A549 (cell line): ENCODE data around the gene BCL11B. TPM values are rescaled to one million over a fixed set of nuclear protein-coding genes. Genes with fewer than 3 reads are reported as not detected.

Experiments used
- ATAC-seq, 2 experiments: fragments of 200-7000 bp in 1 of 2; fragments of >200 bp in 1 of 2; cut with Nextera tagmentation in 1 of 2; cut with Tn5 transposase in 1 of 2; 3 replicates each; pipeline versions ENCODE4 v1.8.0 to v1.9.1; 2018 to 2020; ENCODE audit warnings: mild to moderate bottlenecking in 1 of 2, moderate library complexity in 1 of 2
- CTCF ChIA-PET: fragments of 300-600 bp; sonication (Branson Sonifier 250); formaldehyde crosslinking; extraction: SDS; loops from one replicate; lab custom pipeline; 2021; ENCODE audit warnings: antibody characterized with exemption, inconsistent platforms; lab: Yijun Ruan, JAX
- POLR2A ChIA-PET: fragments of 350-600 bp; formaldehyde crosslinking; extraction: SDS; loops from one replicate; lab custom pipeline; 2021; ENCODE audit warnings: antibody characterized with exemption, inconsistent platforms; lab: Yijun Ruan, JAX
- DNase-seq, 2 experiments: peaks; one replicate each; pipeline versions ENCODE4 v3.0.0 to v3.0.0-alpha.2; 2011 to 2016; ENCODE audit warnings: low read depth in 1 of 2, low spot score in 1 of 2
- FAIRE-seq: peaks from 2 replicates; lab custom pipeline; 2011; peaks lifted over from hg19 to GRCh38; lab: Jason Lieb, UNC
- H3K27ac ChIP-seq, 2 experiments: fragments of >200 bp; sonication (Bioruptor Twin); formaldehyde crosslinking; 3 replicates each; pipeline ENCODE4 v1.5.1; 2016 to 2017
- H3K4me1 ChIP-seq: fragments of >200 bp; sonication (Bioruptor Twin); formaldehyde crosslinking; 3 replicates; pipeline ENCODE4 v1.6.1; 2016
- H3K4me2 ChIP-seq: fragments of >200 bp; sonication (Bioruptor Twin); formaldehyde crosslinking; 3 replicates; pipeline ENCODE4 v1.6.1; 2016
- H3K4me3 ChIP-seq: fragments of >200 bp; sonication (Bioruptor Twin); formaldehyde crosslinking; 3 replicates; pipeline ENCODE4 v1.5.1; 2016
- H3K9me3 ChIP-seq: fragments of >200 bp; sonication (Bioruptor Twin); formaldehyde crosslinking; 3 replicates; pipeline ENCODE4 v1.6.1; 2016
- BCL3 ChIP-seq: fragments of >200 bp; sonication (Bioruptor Twin); formaldehyde crosslinking; IDR thresholded peaks from 3 replicates; pipeline ENCODE4 v1.6.1; 2016
- CEBPB ChIP-seq, 2 experiments: fragments of >200 bp in 1 of 2; sonication (Bioruptor Twin) in 1 of 2; formaldehyde crosslinking in 1 of 2; IDR thresholded peaks; 2 replicates each; pipeline ENCODE4 v1.6.1; 2012 to 2016
- E2F6 ChIP-seq: IDR thresholded peaks from 2 replicates; pipeline ENCODE4 v1.6.1; 2012; ENCODE audit warnings: low read depth, borderline replicate concordance
- EHF ChIP-seq: fragments of 250-450 bp; sonication (Bioruptor Pico); IDR thresholded peaks from 2 replicates; pipeline ENCODE4 v1.5.0; 2020; ENCODE audit warnings: mild to moderate bottlenecking
- EHMT2 ChIP-seq: fragments of 200-600 bp; sonication (generic); IDR thresholded peaks from 2 replicates; pipeline ENCODE4 v1.6.1; 2016; ENCODE audit warnings: antibody characterized with exemption, low read depth, mild to moderate bottlenecking, moderate library complexity
- FOXS1 ChIP-seq: fragments of 250-450 bp; sonication (Bioruptor Pico); IDR thresholded peaks from 2 replicates; pipeline ENCODE4 v1.5.0; 2020; ENCODE audit warnings: mild to moderate bottlenecking, moderate library complexity
- HDAC2 ChIP-seq: fragments of 200-600 bp; sonication (generic); IDR thresholded peaks from 2 replicates; pipeline ENCODE4 v1.6.1; 2016
- HOXB13 ChIP-seq: fragments of 250-450 bp; sonication (Bioruptor Pico); IDR thresholded peaks from 2 replicates; pipeline ENCODE4 v1.5.0; 2020; ENCODE audit warnings: low read depth, mild to moderate bottlenecking, moderate library complexity
- HOXB5 ChIP-seq: fragments of 250-450 bp; sonication (Bioruptor Pico); IDR thresholded peaks from 2 replicates; pipeline ENCODE4 v1.5.0; 2020; ENCODE audit warnings: mild to moderate bottlenecking, moderate library complexity
- JUN ChIP-seq, 2 experiments: fragments of >200 bp; sonication (Bioruptor Twin); formaldehyde crosslinking; IDR thresholded peaks; 2 replicates in 1 of 2; 3 replicates in 1 of 2; pipeline ENCODE4 v1.6.1; 2016 to 2017
- MAFK ChIP-seq: fragments of 450-650 bp; IDR thresholded peaks from 2 replicates; pipeline ENCODE4 v1.6.1; 2014; ENCODE audit not compliant: partially characterized antibody
- MAX ChIP-seq: IDR thresholded peaks from 2 replicates; pipeline ENCODE4 v1.6.1; 2012
- MAZ ChIP-seq: fragments of 150-350 bp; IDR thresholded peaks from 2 replicates; pipeline ENCODE4 v1.6.1; 2014; ENCODE audit warnings: antibody characterized with exemption, low read depth, low read length, borderline replicate concordance
- NPAS2 ChIP-seq: fragments of 250-450 bp; sonication (Bioruptor Pico); IDR thresholded peaks from 2 replicates; pipeline ENCODE4 v1.8.0; 2022; ENCODE audit warnings: mild to moderate bottlenecking, moderate library complexity, borderline replicate concordance
- POLR2A ChIP-seq: IDR thresholded peaks from 2 replicates; pipeline ENCODE4 v1.6.1; 2012; ENCODE audit warnings: mild to moderate bottlenecking, low read length
- RAD21 ChIP-seq, 2 experiments: fragments of >200 bp in 1 of 2; sonication (Bioruptor Twin) in 1 of 2; formaldehyde crosslinking in 1 of 2; IDR thresholded peaks in 1 of 2; conservative IDR thresholded peaks in 1 of 2; 2 replicates in 1 of 2; 3 replicates in 1 of 2; pipeline ENCODE4 v1.6.1; 2012 to 2018; ENCODE audit warnings: inconsistent platforms in 1 of 2
- RARB ChIP-seq: fragments of 250-450 bp; sonication (Bioruptor Pico); IDR thresholded peaks from 2 replicates; pipeline ENCODE4 v1.8.0; 2021; ENCODE audit warnings: mild to moderate bottlenecking, moderate library complexity
- RFX5 ChIP-seq: fragments of 450-650 bp; IDR thresholded peaks from 2 replicates; pipeline ENCODE4 v1.7.1; 2014; ENCODE audit warnings: antibody characterized with exemption, mild to moderate bottlenecking, moderate library complexity
- SREBF2 ChIP-seq: fragments of 450-650 bp; IDR thresholded peaks from 2 replicates; pipeline ENCODE4 v1.6.1; 2014; ENCODE audit warnings: mild to moderate bottlenecking, moderate library complexity
- TP53 ChIP-seq: fragments of 250-450 bp; sonication (Bioruptor Pico); IDR thresholded peaks from 2 replicates; pipeline ENCODE4 v1.5.0; 2021; ENCODE audit warnings: mild to moderate bottlenecking, moderate library complexity
- ZNF302 ChIP-seq: fragments of 250-450 bp; sonication (Bioruptor Pico); IDR thresholded peaks from 2 replicates; pipeline ENCODE4 v1.9.0; 2021; ENCODE audit warnings: inconsistent platforms, mild to moderate bottlenecking, moderate library complexity
- ZSCAN20 ChIP-seq: fragments of 250-450 bp; sonication (Bioruptor Pico); IDR thresholded peaks from 2 replicates; pipeline ENCODE4 v1.8.0; 2022; ENCODE audit warnings: mild to moderate bottlenecking, moderate library complexity
- WGBS: methylation state at CpG from one replicate; pipeline ENCODE4 v1.1.6; 2017; ENCODE audit errors: missing lambda C conversion rate; 5-methylcytosine and 5-hydroxymethylcytosine counted together
- polyA plus RNA-seq, 4 experiments: library from polyadenylated mRNA; depleted of rRNA in 3 of 4; stranded (reverse); fragments of >200 nt; fragmentation: RNase III in 1 of 4; extraction: RNeasy Plus Mini Kit Qiagen cat#74134 plus additional on column Dnase treatment in 1 of 4; gene quantifications; 2 replicates in 3 of 4; 3 replicates in 1 of 4; pipeline ENCODE4 v1.2.3, GENCODE V29; 2011 to 2017

BCL11B gene
- polyA plus RNA-seq, 2 of the 4 experiments (the other 2 are of a cell fraction), result 0.43 to 0.49 TPM

GRCh38 chr14:99221445-99221844, 50.6 kb downstream of the BCL11B start:
- no peaks in the 10 kb centered on the region for H3K4me1 ChIP-seq
- no peak for TF ChIP-seq EHF
- TF ChIP-seq HOXB13 (CRISPR knock-in tag), result no peak
- no peak for TF ChIP-seq CEBPB (IDR thresholded peaks at IDR 0.05)
- no peak for TF ChIP-seq ZNF302 (CRISPR knock-in tag)
- no peak for TF ChIP-seq TP53 (CRISPR knock-in tag)
- TF ChIP-seq FOXS1 (CRISPR knock-in tag), result no peak
- no peak for TF ChIP-seq E2F6
- no peak for TF ChIP-seq POLR2A
- TF ChIP-seq MAZ, result no peak
- TF ChIP-seq JUN (IDR thresholded peaks at IDR 0.05), result no peak
- TF ChIP-seq RFX5, result no peak
- TF ChIP-seq RAD21 (conservative IDR thresholded peaks at IDR 0.05 in 1 of 2, IDR thresholded peaks at IDR 0.05 in 1 of 2), result no peak
- no peak for TF ChIP-seq EHMT2
- no peak for TF ChIP-seq NPAS2 (CRISPR knock-in tag)
- TF ChIP-seq HDAC2, result no peak
- no peak for TF ChIP-seq RARB (CRISPR knock-in tag)
- TF ChIP-seq ZSCAN20 (CRISPR knock-in tag), result no peak
- TF ChIP-seq, all 56 proteins: peak for 0
- ATAC-seq (no peak), DNase-seq (no peak), FAIRE-seq (no peak)
- Histone ChIP-seq H3K27ac (no peak overlapping the region), H3K4me2 (no peak overlapping the region), H3K9me3 (no peaks in the 10 kb centered on the region), H3K4me3 (no peak overlapping the region)
- WGBS, result 73% methylated on average over 13 of the region's 13 CpGs
- POLR2A ChIA-PET, result no interaction called here
- CTCF ChIA-PET, result interaction anchor here (0.9 kb wide), 1 partner anchor 45 kb away, joined by 3 read pairs; no protein-coding TSS in a partner anchor

GRCh38 chr14:99217066-99217955, 54.7 kb downstream of the BCL11B start:
- ChIA-PET POLR2A (no interaction called here), CTCF (interaction anchor here (0.6 kb wide), 2 partner anchors 304 to 995 kb away, joined by 3 read pairs; no protein-coding TSS in a partner anchor)
- TF ChIP-seq HOXB5 (CRISPR knock-in tag), result no peak
- TF ChIP-seq MAFK, result peak; percentile 85
- Histone ChIP-seq H3K27ac (no peak overlapping the region), H3K4me1 (no peaks in the 10 kb centered on the region), H3K4me3 (no peak overlapping the region), H3K4me2 (no peak overlapping the region), H3K9me3 (no peaks in the 10 kb centered on the region)
- FAIRE-seq, result no peak
- no peak for DNase-seq
- no peak for ATAC-seq
- WGBS, result 78% methylated on average over 13 of the region's 13 CpGs

GRCh38 chr14:99216191-99216590, 55.8 kb downstream of the BCL11B start:
- TF ChIP-seq MAX (no peak), NPAS2 (CRISPR knock-in tag) (no peak), SREBF2 (no peak), E2F6 (no peak), JUN (IDR thresholded peaks at IDR 0.05) (no peak), ZNF302 (CRISPR knock-in tag) (no peak), HDAC2 (no peak), EHMT2 (no peak), BCL3 (no peak)
- TF ChIP-seq, all 56 proteins: peak for 0
- ChIA-PET CTCF (no interaction called here), POLR2A (no interaction called here)
- no peak overlapping the region for H3K27ac ChIP-seq
- DNase-seq (no peak), FAIRE-seq (no peak), ATAC-seq (no peak)
- H3K4me2 ChIP-seq, result no peak overlapping the region
- H3K4me1 ChIP-seq, result no peaks in the 10 kb centered on the region
- no peaks in the 10 kb centered on the region for H3K9me3 ChIP-seq
- H3K4me3 ChIP-seq, result no peak overlapping the region
- WGBS, result 74% methylated on average over 10 of the region's 10 CpGs
